ENCODE measurements around the gene IFIT1B.

The IFIT1B gene

DNA sequence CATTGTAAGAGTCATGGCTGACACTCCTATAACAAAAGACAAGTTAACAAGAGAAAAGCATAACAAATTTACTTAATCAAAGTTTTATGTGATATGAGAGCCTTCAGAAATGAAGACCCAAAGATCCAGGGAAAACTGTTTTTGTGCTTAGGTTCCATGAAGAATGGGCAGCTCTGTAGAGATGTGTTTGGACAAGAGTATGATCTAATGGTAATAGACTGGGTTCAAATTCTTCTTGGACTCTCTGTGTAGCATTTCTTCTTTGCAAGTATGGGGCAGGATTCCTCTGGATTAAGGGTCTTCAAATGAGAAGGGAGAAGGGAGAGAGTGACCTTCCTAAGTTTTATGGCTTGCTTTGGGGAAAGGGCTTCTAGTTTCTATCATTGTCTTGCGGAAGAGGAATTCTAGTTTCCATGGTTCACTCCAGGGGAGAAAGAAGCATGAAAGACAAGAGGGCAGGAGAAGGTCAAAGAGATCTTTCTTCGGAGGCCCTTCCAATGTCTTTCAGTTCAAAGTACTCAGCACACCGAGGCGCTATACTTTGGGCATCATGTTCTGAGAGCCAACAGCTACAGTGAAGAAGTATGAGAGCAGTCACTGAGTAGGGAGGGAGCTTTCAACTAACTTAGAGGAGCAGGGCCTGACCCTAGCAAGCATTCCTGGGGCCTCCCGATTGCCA is 34.6 kb upstream of the IFIT1B start:
- no peak for TF ChIP-seq CTCF (IDR thresholded peaks at IDR 0.05; ENCODE audit: control insufficient read depth, extremely low read depth, insufficient read depth)
- H3K4me3 ChIP-seq (ENCODE audit: low read depth, low read length), result no peak overlapping the region
- no peak for DNase-seq (ENCODE audit: low read depth)

DNA sequence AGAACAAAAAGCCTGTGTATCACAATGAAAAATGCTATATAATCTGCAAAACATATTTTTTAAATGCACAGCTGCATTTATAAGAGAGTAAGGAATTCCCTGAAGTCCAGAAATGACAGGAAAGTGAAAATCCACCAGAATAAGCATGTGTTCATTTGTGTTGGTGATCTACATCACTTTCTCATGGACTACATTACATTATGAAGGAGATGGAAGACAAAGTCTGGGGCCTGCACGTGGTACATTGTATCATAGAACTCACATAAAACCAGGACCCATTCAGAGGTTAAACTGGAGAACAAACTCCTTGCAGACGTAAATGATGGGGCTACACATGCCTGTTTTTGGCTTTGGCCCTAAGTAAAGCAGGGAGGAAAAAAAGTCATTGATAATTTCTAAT is 33.7 kb upstream of the IFIT1B start:
- DNase-seq (ENCODE audit: low read depth), result no peak
- no peak overlapping the region for H3K4me3 ChIP-seq (ENCODE audit: low read depth, low read length)
- no peak for TF ChIP-seq CTCF (IDR thresholded peaks at IDR 0.05; ENCODE audit: control insufficient read depth, extremely low read depth, insufficient read depth)

GRCh38 chr10:89345367-89346000 is 32.4 kb upstream of the IFIT1B start:
- no peak for TF ChIP-seq CTCF (IDR thresholded peaks at IDR 0.05; ENCODE audit: control insufficient read depth, extremely low read depth, insufficient read depth)
- DNase-seq (ENCODE audit: low read depth), result no peak
- H3K4me3 ChIP-seq (ENCODE audit: low read depth, low read length), result no peak overlapping the region

- no peak for TF ChIP-seq CTCF (IDR thresholded peaks at IDR 0.05; ENCODE audit: control insufficient read depth, extremely low read depth, insufficient read depth)
- no peak overlapping the region for H3K4me3 ChIP-seq (ENCODE audit: low read depth, low read length)
- no peak for DNase-seq (ENCODE audit: low read depth)
Observed at GRCh38 chr10:89346405-89347254, 31.2 kb upstream of the IFIT1B start.

GRCh38 chr10:89347701-89348457 is 30.0 kb upstream of the IFIT1B start:
- H3K4me3 ChIP-seq (ENCODE audit: low read depth, low read length), result no peak overlapping the region
- no peak for TF ChIP-seq CTCF (IDR thresholded peaks at IDR 0.05; ENCODE audit: control insufficient read depth, extremely low read depth, insufficient read depth)
- DNase-seq (ENCODE audit: low read depth), result no peak

DNA sequence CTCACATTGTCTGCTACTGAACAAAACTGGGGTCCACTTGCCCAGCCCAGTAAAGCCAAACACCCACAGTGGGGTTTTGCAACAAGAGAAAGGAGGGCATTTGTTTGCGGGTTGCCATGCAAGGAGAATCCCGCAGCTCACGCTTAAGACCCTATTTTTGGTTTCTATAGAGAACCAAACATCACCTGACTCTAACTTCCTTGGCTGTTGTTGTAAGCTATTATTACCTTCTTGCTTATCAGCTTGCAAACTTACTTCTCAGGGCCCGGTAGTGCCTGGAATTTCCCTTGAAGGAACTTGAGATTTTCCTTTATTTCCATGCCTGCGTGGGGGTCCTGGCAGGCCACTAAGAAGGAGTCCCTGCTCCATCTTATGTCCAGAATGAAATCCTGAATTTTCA is 29.4 kb upstream of the IFIT1B start:
- TF ChIP-seq CTCF (IDR thresholded peaks at IDR 0.05; ENCODE audit: control insufficient read depth, extremely low read depth, insufficient read depth), result no peak
- no peak overlapping the region for H3K4me3 ChIP-seq (ENCODE audit: low read depth, low read length)
- no peak for DNase-seq (ENCODE audit: low read depth)

Data from LNCaP clone FGC (cell line).